GM12865 (cell line): Measurements from ENCODE around the gene PARP15.

Source experiments
- DNase-seq: peaks from one replicate; pipeline ENCODE4 v3.0.0; 2010; ENCODE audit warnings: low read depth
- H3K4me3 ChIP-seq: 2 replicates; pipeline ENCODE4 v1.5.1; 2011; ENCODE audit warnings: mild to moderate bottlenecking, low read depth, low read length, control low read depth
- TF ChIP-seq, protein P1 (sequence below): IDR thresholded peaks from 2 replicates; pipeline ENCODE4 v1.5.1; 2011; ENCODE audit warnings: low read length, control low read depth, low read depth, inconsistent platforms; ENCODE audit not compliant: insufficient read depth; ENCODE audit errors: missing control alignments

Gene PARP15

DNA sequence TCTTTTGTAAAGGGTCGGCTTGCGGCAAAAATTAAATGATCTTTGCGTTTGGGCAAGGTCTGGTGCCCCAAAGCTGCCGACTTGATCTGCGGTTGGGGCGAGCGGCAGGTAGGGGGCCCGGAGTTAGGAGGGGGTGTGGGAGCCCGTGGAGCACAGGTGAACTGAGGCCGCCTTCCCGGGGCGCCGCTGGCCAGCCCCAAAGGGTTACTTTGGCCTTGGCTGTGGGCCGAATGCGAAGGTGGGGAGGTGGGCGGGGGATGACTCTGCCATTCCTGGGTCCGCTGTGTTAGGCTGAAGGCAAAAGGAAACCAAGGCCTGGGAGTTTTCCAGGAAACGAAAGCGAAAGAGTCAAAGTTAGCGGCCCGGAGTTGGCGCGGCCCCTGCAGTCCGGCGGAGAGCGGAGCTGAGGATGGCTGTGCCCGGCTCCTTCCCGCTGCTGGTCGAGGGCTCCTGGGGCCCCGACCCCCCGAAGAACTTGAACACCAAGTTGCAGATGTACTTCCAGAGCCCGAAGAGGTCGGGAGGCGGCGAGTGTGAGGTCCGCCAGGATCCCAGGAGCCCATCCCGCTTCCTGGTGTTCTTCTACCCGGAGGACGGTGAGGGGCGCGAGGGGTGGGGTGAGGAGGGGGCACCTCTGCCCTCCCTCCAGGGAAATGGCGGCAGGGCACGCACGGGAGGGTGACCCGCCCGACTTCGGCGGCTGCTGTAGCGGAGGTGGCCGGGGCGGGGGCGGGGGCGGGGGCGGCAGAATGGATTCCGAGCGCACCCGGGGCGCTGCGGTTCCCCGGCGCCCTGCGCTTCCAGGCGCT lies 103.2 kb downstream of the PARP15 start, which contains the start of gene PARP14:
Gene PARP14 (plus strand): TSS at position 365 of the 809 bp plus-strand sequence. CDS start 45 bp downstream, at position 410.
- H3K4me3 ChIP-seq = peak within 1 kb of the TSS; percentile 64
- TF ChIP-seq, protein P1, sequence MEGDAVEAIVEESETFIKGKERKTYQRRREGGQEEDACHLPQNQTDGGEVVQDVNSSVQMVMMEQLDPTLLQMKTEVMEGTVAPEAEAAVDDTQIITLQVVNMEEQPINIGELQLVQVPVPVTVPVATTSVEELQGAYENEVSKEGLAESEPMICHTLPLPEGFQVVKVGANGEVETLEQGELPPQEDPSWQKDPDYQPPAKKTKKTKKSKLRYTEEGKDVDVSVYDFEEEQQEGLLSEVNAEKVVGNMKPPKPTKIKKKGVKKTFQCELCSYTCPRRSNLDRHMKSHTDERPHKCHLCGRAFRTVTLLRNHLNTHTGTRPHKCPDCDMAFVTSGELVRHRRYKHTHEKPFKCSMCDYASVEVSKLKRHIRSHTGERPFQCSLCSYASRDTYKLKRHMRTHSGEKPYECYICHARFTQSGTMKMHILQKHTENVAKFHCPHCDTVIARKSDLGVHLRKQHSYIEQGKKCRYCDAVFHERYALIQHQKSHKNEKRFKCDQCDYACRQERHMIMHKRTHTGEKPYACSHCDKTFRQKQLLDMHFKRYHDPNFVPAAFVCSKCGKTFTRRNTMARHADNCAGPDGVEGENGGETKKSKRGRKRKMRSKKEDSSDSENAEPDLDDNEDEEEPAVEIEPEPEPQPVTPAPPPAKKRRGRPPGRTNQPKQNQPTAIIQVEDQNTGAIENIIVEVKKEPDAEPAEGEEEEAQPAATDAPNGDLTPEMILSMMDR = no peak
- peak; percentile 84 for DNase-seq

DNA sequence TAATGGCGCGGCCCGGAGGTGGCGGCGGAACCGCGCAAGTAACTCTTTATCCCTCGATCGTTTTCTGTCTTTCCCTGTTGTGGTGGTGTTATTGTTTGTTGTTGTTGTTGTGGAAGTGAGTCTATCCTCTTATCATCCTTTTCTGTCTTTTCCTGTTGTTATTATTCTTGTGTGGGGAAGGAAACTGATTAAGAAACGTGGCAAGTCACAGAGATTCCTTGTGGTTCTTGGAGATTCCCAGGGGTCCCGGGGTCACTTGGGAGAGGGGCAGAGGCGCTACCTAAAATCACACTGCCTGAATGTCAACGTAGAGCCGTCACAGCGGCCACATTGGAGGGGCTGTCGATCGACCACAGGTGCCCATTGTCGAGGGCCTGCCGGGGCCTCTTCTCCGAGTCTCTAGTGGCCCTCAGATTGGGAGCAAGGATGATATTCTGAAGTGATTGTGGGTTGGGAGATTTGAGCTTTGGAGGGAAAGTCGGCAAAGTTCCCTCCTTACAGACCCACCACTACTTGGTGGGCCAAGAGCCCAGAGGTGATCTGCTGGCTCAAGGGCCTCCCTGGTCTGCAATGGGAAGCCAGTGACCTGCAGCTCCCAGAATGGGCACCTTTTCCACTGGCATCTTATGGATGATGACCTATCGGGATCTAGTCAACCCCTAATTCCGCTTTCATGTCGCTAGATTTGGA lies 104.0 kb downstream of the PARP15 start:
- TF ChIP-seq, protein P1 = no peak
- peak overlapping the region; percentile 64 for H3K4me3 ChIP-seq
- no peak for DNase-seq

DNA sequence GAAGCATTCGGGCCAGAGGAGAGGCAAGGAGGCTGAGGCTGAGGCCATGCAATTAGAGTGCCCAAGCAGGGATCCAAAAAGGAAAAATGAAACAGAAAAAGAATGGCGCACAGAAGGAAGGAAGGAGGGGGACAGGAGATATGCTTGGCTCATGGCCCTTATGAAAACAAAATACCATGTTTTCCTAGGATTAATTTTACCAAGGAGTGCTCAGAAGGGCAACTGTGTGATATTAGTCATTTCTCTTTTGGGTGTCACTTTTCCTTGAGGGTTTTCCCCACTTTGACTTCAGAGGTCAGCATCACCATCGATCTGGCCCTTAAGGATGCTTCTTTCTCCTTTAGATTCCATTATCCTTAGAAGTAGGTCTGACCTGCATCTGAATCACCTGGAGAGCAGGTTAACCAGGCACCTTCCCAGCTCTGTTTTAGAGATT lies 104.5 kb downstream of the PARP15 start:
- TF ChIP-seq, protein P1 = no peak
- peak overlapping the region; percentile 64 for H3K4me3 ChIP-seq
- no peak for DNase-seq

GRCh38 chr3:122682778-122683411 lies 105.4 kb downstream of the PARP15 start:
- peak overlapping the region; percentile 64 for H3K4me3 ChIP-seq
- DNase-seq = peak; percentile 64

DNA sequence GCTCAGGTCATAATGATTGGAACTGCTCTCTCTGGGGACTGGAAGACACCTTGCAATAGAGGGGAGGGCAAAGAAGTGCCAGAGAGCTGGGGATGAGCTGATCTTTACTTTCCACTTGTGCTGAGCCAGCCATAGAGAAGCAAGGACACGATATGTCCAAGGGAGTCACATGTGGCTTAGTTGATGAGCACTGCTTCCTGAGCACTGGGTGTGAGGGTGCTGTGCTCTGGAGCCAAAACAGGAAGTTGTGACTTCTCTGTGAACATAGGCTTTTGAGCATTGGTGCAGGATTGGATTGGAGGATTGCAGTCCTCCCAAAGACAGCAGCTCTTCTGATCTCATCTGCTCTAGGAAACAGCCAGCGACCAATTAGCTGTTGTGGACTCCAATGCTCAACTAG lies 109.8 kb downstream of the PARP15 start:
- TF ChIP-seq, protein P1 = no peak
- no peak for DNase-seq
- no peak overlapping the region for H3K4me3 ChIP-seq
